GM10266 (cell line): Measurements from ENCODE around the gene CRYBG1.
"Not testable (repeated sequence)": the region's sequence is repeated elsewhere in the genome, so short reads cannot be mapped to it uniquely, and the experiment has no call there.

Source experiments
- DNase-seq: peaks from one replicate; pipeline ENCODE4 v3.0.0; 2012; ENCODE audit errors: extremely low spot score
- TF ChIP-seq, protein P1 (sequence below): IDR thresholded peaks from 2 replicates; pipeline ENCODE4 v1.5.1; 2012; ENCODE audit warnings: mild to moderate bottlenecking, low read depth; ENCODE audit not compliant: control insufficient read depth, insufficient read depth; ENCODE audit errors: missing control alignments

The CRYBG1 gene

DNA sequence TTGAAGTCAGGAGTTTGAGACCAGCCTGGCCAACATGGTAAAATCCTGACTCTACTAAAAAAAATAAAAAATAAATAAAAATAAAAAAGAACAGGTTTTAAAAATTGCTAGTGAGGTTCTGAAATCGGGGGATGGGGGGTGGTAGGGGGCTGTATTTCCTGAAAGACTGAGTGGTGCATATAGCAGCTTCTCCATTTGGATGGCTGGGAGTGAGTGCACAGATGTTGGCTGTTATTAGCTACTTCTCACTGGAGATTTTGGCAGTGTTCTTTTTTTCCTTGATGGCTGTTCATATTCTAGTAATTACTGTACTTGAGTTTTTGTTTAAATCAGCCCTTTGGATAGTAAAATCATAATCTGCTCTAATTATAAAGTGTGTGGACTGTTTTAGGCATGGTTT is 189.0 kb downstream of the CRYBG1 start:
- DNase-seq: no peak

DNA sequence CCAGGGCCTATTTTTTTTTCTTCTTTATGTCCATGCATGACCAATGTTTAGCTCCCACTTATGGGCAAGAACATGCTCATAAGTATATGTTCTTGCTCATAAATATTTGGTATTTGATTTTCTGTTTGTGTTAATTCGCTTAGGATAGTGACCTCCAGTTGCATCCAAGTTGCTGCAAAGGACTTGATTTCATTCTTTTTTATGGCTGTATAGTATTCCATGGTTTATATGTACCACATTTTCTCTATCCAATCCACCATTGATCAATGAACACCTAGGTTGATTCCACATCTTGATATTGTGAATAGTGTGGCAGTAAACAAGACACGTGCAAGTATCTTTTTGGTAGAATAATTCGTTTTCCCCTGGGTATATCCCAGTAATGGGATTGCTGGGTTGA is 190.6 kb downstream of the CRYBG1 start:
- no peak for DNase-seq
- TF ChIP-seq, protein P1, sequence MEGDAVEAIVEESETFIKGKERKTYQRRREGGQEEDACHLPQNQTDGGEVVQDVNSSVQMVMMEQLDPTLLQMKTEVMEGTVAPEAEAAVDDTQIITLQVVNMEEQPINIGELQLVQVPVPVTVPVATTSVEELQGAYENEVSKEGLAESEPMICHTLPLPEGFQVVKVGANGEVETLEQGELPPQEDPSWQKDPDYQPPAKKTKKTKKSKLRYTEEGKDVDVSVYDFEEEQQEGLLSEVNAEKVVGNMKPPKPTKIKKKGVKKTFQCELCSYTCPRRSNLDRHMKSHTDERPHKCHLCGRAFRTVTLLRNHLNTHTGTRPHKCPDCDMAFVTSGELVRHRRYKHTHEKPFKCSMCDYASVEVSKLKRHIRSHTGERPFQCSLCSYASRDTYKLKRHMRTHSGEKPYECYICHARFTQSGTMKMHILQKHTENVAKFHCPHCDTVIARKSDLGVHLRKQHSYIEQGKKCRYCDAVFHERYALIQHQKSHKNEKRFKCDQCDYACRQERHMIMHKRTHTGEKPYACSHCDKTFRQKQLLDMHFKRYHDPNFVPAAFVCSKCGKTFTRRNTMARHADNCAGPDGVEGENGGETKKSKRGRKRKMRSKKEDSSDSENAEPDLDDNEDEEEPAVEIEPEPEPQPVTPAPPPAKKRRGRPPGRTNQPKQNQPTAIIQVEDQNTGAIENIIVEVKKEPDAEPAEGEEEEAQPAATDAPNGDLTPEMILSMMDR: no peak

More for the DNA sequence above, 189.0 kb downstream of the CRYBG1 start:
- TF ChIP-seq, protein P1: no peak

DNA sequence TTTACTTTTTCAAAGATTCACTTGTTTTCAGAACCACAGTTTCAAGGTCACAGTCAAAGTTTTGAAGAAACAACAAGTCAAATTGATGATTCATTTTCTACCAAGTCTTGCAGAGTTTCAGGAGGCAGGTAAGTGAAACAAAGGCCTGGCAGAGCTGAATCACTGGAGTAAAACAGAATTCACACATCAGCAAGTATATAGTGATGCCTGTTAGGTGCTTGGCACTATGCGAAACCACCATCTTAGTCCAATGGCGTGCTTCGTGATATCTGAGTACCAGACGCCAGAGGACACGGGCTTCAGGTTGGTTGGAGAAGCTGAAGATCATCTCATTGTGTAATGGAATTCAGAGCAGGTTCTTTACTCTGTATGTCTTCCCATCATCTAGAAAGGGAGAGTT is 192.9 kb downstream of the CRYBG1 start:
- TF ChIP-seq, protein P1: no peak

GRCh38 chr6:106555767-106556166 is 195.2 kb downstream of the CRYBG1 start:
- TF ChIP-seq, protein P1: no peak
- no peak for DNase-seq

More for the DNA sequence above, 192.9 kb downstream of the CRYBG1 start:
- DNase-seq: no peak

- TF ChIP-seq, protein P1: peak; percentile 26
- DNase-seq: no peak
Measured at GRCh38 chr6:106556368-106556960, 195.9 kb downstream of the CRYBG1 start.

DNA sequence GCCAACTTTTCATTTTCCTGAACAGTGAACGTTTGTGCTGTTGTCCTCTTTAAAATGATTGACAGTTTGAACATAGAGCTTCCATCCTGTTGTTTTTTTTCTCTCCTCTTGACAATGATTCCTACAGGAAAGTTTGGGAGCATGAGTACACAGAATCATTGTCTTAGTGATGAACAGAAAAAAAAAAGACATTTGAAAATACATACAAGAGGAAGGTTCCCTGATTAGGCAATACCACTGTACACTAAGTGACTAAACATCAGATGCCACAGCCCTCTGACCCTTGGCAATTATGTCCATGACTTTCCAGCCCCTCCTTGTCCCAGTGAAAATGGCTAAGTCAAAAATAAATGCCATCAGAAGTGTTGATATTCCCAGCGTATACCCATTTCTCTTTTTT is 197.3 kb downstream of the CRYBG1 start:
- TF ChIP-seq, protein P1: no peak
- no peak for DNase-seq

DNA sequence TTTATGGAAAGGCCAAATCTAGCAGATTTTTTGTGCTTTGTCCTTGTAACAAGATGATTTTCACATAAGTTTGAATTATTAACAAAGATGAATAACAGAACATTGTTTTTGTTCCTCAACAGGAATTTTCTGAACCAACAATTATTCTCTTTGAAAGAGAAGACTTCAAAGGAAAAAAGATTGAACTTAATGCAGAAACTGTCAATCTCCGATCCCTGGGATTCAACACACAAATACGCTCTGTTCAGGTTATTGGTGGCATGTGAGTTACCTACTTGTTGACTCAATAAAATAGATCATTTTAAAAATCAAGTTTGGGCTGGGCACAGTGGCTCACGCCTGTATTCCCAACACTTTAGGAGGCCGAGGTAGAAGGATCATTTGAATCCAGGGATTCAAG is 197.8 kb downstream of the CRYBG1 start:
- DNase-seq: no peak
- TF ChIP-seq, protein P1: no peak

DNA sequence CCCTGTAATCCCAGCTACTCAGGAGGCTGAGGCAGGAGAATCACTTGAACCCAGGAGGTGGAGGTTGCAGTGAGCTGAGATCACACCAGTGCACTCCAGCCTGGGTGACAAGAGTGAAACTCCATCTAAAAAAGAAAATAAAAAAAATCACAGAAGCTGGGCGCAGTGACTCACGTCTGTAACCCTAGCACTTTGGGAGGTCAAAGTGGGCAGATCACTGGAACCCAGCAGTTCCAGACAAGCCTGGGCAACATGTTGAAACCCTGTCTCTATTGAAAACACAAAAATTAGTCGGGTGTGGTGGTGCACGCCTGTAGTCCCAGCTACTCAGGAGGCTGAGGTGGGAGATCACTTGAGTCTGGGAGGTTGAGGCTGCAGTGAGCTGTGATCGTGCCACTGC is 199.1 kb downstream of the CRYBG1 start:
- not testable (repeated sequence) for DNase-seq
